T1000 (cell line): ENCODE data around the gene FAM151B.
A peak's percentile ranks its signal among the peaks of the same experiment; 100 is the strongest.
"Not testable (repeated sequence)": the region's sequence is repeated elsewhere in the genome, so short reads cannot be mapped to it uniquely, and the experiment has no call there.

ENCODE experiments used
- DNase-seq: peaks from one replicate; lab custom pipeline; 2025; ENCODE audit warnings: mixed read lengths; lab: John Stamatoyannopoulos, UW

FAM151B gene, protein sequence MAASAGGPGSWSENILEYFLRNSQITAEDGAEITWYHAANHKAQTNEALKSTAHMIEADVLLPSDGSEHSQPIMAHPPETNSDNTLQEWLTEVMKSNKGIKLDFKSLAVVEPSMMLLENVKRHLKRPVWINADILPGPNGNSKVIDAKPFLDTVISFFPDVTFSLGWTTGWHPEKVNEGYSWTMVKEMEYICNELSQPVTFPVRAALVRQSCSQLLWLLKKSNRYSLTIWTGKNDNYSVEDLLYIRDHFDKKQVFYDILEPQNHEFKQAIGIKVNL

DNA sequence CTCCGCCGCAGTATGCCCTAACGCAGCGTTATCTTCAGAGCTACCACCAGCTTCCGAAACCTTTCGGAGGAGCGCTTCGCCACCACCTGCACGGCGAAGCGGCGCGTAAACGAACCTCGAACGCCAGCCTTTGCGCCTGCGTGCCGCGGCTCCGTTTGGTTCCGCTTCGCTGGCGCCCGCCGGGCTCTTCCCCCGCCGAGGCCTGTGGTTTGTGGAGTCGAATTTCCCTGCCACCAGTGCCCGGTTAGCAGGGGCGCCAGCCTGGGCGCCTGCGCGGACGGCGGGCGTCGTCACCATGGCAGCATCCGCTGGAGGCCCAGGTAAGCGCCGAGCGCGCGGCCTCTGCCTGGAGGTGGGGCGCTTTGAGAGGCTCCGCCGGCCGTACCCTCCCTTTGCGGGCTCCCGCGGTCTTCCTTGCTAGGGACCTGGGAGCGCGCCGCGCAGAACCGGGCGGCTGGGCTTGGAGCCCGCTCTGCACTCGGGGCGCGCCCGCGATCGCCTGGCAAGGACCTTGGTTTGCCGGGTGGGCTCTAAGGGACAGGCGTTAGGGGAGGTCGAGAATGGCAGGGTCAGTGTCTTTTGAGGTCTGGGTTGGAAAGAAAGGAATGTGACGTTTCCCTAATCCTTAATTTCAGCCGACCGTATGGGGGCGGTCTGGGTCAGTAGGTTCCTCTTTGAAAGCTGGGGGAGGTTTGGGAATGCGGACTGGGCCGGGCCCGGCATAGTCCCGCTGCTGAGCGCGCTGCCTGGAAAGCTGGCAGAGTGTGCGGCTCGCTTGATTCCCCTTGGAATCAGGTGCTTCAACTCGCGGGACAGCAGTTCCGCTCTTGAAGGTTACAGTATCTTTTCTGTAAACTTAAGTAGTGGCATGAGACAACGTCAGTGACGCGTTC lies at the start of gene FAM151B:
Gene FAM151B (plus strand): TSS at position 272 of the 893 bp plus-strand sequence. CDS start 24 bp downstream, at position 296.
- peak; percentile 84 for DNase-seq

DNA sequence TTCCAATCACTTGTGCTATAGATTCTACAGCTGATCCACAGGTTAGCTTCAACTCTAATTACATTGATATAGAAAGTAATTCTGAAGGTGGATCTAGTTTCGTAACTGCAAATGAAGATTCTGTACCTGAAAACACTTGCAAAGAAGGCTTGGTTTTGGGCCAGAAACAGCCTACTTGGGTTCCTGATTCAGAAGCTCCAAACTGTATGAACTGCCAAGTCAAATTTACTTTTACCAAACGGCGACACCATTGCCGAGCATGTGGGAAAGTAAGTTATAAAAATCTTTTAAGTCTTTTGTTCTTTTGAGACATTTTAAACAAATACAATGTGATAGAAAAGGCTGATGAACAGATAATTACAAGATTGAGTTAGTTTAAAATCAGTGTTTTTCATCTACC lies 49.2 kb upstream of the FAM151B start:
- DNase-seq: no peak

DNA sequence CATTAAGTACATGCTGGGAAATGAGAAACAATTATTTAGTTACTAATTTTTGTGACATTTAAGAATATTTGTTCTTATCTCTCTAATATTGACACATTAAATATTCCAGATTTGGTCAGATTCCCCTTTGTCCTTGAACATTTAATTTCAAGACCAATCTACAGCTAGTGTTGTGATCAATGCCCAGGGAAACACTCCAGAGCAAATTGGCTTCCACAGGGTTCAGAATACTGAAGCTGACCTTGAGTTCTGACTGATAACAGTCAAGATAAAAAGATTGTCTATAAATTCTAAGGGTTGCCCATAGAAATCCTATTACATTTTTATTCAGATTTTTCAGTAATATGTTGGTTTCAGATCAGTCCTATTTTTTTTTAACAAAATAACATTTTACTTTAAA lies 48.7 kb upstream of the FAM151B start:
- no peak for DNase-seq

DNA sequence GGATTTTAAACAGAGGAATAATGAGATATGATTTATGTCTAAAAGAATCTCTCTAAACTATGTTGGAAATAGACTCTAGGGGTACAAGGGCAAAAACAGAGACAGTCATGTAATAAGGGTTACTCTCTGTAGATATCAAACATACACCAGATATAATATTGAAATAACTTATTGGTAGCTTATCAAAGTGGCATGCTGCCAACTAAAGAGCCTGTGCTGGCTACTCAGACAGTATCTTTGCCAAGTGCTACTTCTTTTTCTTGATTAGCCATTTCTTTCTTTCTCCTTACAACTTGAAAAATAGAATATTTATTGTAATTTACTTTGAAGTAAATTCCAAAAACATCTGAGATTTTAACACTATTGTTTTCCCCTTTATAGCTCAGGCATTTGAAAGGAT lies 45.2 kb upstream of the FAM151B start:
- no peak for DNase-seq

DNA sequence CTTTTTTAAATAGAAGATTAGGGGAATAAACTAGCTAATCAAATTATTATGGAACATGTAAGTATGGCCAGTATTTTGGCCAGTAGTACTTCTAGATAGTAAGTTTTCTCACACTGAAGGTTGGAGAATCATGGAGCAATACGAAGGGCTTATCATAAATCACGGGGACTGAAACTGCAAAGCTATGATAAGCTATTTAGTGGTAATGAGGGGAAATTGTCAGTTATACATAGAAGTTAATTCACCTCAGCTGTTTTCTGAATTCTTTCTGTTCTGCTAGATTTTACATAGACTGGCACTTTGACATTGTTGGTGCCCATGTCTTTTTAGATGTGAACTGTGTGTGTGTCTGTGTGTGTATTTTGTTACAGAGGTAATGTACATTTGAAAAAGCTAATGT lies 34.5 kb upstream of the FAM151B start:
- no peak for DNase-seq

GRCh38 chr5:80463269-80463668 lies 24.6 kb upstream of the FAM151B start:
- DNase-seq: no peak

DNA sequence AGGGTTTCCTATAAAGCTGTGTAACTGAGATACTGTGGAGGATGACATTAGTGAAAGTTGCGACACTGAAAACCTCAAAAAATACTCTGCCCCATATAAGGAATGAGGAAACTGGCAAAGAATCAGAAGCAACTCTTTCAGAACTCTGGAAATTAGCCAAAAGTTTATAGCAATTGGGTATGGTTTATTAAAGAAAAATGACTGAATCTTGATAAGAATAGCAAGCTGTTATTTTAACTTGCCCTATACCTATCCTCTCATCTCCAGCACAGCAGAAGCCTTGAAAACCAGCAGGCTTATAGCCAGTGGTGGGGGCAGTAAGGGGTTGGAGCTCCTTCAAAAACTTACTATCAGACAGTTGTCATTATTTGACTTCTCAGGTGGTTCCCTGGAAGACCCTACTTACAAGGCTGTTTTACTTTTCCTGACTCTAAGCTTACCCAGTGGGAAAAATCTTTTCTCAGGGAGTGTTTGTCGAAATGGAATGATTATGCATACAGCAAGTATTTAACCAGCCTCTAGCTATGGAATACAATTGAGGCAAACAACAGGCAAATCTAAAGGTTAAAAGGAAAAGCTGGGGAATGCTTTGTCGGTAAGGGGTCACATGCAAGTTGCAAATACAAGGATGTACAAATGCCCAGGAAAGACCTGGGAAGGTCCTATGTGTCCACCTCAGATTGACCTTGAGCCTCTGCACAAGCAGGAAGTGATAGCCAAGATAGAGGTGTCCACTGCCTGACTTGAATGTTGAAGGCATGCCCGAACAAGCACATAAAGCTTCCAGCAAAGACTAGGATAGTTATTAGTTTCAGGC lies 21.0 kb upstream of the FAM151B start:
- DNase-seq: no peak

- no peak for DNase-seq
Observed at GRCh38 chr5:80468131-80468530, 19.8 kb upstream of the FAM151B start.

DNA sequence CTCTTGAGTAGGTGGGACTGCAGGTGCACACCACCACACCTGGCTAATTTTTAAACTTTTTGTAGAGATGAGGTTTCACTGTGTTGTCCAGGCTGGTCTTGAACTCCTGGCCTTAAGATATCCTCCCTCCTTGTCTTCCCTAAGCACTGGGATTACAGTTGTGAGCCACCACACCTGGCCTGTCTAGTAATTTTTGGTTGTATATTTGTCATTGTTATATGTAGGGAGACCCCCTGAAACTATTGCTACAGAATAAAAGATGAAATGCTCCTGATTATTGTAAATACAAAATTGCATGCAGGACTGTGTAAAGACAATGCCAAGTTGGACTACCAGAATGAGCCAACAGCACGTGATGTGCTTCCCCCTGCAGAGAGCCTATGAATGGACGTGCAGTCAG lies 17.3 kb upstream of the FAM151B start:
- not testable (repeated sequence) for DNase-seq

GRCh38 chr5:80474929-80475328 lies 13.0 kb upstream of the FAM151B start:
- no peak for DNase-seq

DNA sequence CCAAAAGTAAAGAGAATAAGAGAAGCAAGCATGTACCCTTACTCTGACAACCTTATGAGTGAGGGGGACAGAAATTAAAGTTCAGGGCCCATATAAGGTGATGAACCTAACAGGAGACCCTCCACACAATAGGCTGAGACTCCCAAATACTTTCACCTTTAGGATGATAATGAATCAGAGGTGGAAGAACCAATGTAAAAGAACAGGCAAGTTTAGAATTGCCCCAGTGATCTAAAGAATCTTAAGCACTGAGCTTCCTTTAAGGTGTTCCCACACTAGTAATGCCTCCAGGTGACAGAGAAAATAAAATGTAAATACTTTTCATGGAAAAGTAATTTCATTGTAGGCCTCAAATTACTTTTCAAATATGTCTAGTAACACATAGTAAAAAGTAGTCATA lies 8.2 kb upstream of the FAM151B start:
- DNase-seq: no peak

GRCh38 chr5:80480354-80480753 lies 7.5 kb upstream of the FAM151B start:
- no peak for DNase-seq

- no peak for DNase-seq
Observed at GRCh38 chr5:80481019-80481893, 6.6 kb upstream of the FAM151B start.

GRCh38 chr5:80482578-80482977 lies 5.3 kb upstream of the FAM151B start:
- DNase-seq: no peak

- no peak for DNase-seq
Observed at GRCh38 chr5:80483636-80484232, 4.2 kb upstream of the FAM151B start.

DNA sequence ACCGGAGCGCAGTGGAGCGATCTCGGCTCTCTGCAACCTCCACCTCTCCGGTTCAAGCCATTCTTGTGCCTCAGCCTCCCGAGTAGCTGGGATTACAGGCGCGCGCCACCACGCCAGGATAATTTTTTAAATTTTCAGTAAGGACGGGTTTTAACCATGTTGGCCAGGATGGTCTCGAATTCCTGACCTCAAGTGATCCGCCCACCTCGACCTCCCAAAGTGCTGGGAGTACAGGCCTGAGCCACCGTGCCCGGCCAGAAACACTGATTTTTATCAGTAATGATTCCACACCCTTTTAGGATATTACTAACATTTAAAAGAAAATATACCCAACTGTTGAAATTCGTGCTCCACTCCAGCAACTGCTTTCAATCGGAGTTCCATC lies 464 bp upstream of the FAM151B start:
- DNase-seq: no peak

DNA sequence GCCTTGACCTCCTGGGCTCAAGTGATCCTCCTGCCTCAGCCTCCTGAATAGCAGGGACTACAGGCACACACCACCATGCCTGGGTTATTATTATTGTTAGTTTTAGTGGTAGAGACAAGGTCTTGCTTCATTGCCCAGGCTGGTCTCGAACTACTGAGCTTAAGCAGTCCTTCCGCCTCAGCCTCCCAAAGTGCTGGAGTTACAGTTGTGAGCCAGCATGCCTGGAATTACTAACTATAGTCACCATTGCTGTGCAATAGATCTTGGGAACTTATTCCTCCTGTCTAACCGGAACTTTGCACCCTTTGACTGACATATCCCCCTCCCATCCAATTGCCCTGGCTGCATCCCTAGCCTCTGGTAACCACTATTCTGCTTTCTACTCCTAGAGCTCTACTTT lies 3.4 kb downstream of the FAM151B start:
- no peak for DNase-seq

DNA sequence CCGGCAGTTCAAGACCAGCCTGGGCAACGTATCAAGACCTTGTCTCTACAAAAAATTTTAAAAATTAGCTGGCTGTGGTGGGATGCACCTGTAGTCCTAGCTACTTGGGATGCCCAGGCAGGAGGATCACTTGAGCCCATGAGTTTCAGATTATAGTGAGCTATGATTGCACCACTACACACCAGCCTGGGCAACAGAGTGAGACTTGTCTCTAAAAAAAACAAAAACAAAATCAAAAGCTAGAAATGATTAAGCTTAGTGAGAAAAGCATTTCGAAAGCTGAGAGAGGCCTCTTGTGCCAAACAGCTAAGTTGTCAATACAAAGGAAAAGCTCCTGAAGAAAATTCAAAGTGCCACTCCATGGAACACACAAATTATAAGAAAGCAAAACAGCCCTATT lies 4.8 kb downstream of the FAM151B start:
- no peak for DNase-seq

DNA sequence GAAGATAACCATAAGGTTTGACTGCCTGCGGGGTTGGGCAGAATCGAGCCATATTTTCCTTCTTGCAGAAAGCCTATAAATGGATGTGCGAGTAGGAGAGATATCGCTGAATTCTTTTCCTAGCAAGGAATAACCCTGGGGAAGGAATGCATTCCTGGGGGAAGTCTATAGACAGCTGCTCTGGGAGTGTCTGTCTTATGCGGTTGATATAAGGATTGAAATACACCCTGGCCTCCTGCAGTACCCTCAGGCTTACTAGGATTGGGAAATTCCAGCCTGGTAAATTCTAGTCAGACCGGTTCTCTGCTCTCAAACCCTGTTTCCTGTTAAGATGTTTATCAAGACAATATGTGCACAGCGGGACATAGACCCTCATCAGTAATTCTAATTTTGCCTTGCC lies 5.5 kb downstream of the FAM151B start:
- not testable (repeated sequence) for DNase-seq

DNA sequence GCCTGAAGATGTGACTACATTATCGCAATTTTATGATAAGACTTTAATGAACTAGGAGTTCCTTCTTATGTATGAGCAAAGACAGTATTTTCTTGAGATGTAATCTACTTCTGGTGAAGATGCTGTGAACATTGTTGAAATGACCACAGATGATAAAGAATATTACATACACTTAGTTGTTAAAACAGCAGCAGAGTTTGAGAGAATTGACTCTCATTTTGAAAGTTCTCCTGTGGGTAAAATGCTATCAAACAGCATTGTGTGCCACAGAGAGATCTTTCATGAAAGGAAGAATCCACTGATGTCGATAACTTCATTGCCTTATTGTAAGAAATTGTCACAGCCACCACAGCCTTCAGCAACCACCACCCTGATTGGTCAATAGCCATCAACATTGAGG lies 8.0 kb downstream of the FAM151B start:
- DNase-seq: no peak

- DNase-seq: no peak
Observed at GRCh38 chr5:80502800-80503199, 14.9 kb downstream of the FAM151B start.
